Activated CD4-positive, alpha-beta T cell treated with anti-CD3 and anti-CD28 coated beads for 36 hours (primary cell): ENCODE data around the gene TMEM87A. TPM values are rescaled to one million over a fixed set of nuclear protein-coding genes. Genes with fewer than 3 reads are reported as not detected.

Experiments used
- ATAC-seq: fragments of 200-7000 bp; cut with Tn5 transposase; one replicate; pipeline ENCODE4 v1.10.0; 2021; ENCODE audit warnings: mild to moderate bottlenecking, moderate library complexity
- CTCF ChIA-PET: fragments of 350-600 bp; sonication (Branson Sonifier 250); formaldehyde crosslinking; loops from one replicate; lab custom pipeline; 2021; ENCODE audit warnings: antibody characterized with exemption; lab: Charles Lee
- POLR2A ChIA-PET: fragments of 350-600 bp; sonication (Branson Sonifier 250); formaldehyde crosslinking; loops from one replicate; lab custom pipeline; 2021; ENCODE audit warnings: antibody characterized with exemption, inconsistent platforms; lab: Charles Lee
- DNase-seq: peaks from one replicate; pipeline ENCODE4 v3.0.0-alpha.2; 2020
- H3K27ac Mint-ChIP-seq: one replicate; pipeline ENCODE4 v1.8.0; 2021; ENCODE audit warnings: mixed read lengths
- H3K27me3 Mint-ChIP-seq: one replicate; pipeline ENCODE4 v1.8.0; 2021; ENCODE audit warnings: mixed read lengths
- H3K36me3 Mint-ChIP-seq: one replicate; pipeline ENCODE4 v1.8.0; 2021; ENCODE audit warnings: low read depth, mixed read lengths
- H3K4me1 Mint-ChIP-seq: one replicate; pipeline ENCODE4 v1.8.0; 2021; ENCODE audit warnings: mixed read lengths
- H3K4me3 Mint-ChIP-seq: one replicate; pipeline ENCODE4 v1.8.0; 2021; ENCODE audit warnings: mild to moderate bottlenecking, moderate library complexity, mixed read lengths
- H3K9me3 Mint-ChIP-seq: one replicate; pipeline ENCODE4 v1.8.0; 2021; ENCODE audit warnings: low read depth, mixed read lengths
- intact Hi-C, 2 experiments: fragments of 100-400 bp; cut with DNase I in 1 of 2; cut with micrococcal nuclease in 1 of 2; formaldehyde crosslinking; loops; one replicate each; pipeline versions ENCODE4 v1.14.2 to v1.15.1; 2022 to 2024; cut with DNase I, micrococcal nuclease
- total RNA-seq, 2 experiments: library from RNA; stranded (reverse); gene quantifications; one replicate each; pipeline ENCODE4 v1.2.3, GENCODE V29; 2021

The TMEM87A gene
- total RNA-seq, 2 experiments from 2014 or later, result 20.5 to 29.0 TPM

GRCh38 chr15:42207674-42208579 lies 65.3 kb downstream of the TMEM87A start, which contains the start of gene VPS39:
VPS39 (minus strand) TSS chr15:42208304; CDS start chr15:42208153, 151 bp downstream.
- intact Hi-C loops, result loop anchor here (1.0 to 5.0 kb wide), 9 partner anchors 15 to 714 kb away; partner anchors contain the start of genes GANC (in 2 of the 2), TMEM87A (in 2 of the 2), EHD4 (in 1 of the 2) and MAPKBP1 (in 1 of the 2)
- H3K9me3 Mint-ChIP-seq, result no peaks in the 10 kb centered on the region
- DNase-seq (peak; percentile 91), ATAC-seq (peak; percentile 98)
- H3K36me3 Mint-ChIP-seq, result peaks cover 30% of the 10 kb centered on the region
- ChIA-PET CTCF (interaction anchor here (1.2 to 1.6 kb wide), 3 partner anchors 14 to 235 kb away, joined by 3 to 5 read pairs (median 5); partner anchors contain the start of gene EHD4), POLR2A (interaction anchor here (0.7 to 1.4 kb wide), 5 partner anchors 21 to 235 kb away, joined by 3 to 4 read pairs (median 3); partner anchors contain the start of genes EHD4 and TMEM87A)
- peak within 1 kb of the TSS; percentile 99 for H3K4me3 Mint-ChIP-seq
- H3K27ac Mint-ChIP-seq, result peak within 1 kb of the TSS; percentile 97
- no peaks in the 10 kb centered on the region for H3K27me3 Mint-ChIP-seq
- peaks cover 32% of the 10 kb centered on the region for H3K4me1 Mint-ChIP-seq

GRCh38 chr15:42206406-42206805 lies 66.8 kb downstream of the TMEM87A start:
- DNase-seq (no peak), ATAC-seq (no peak)
- peak overlapping the region; percentile 99 for H3K4me3 Mint-ChIP-seq
- ChIA-PET CTCF (interaction anchor here (0.6 to 1.6 kb wide), 3 partner anchors 13 to 864 kb away, joined by 3 to 5 read pairs (median 3); no protein-coding TSS in a partner anchor), POLR2A (interaction anchor here (0.6 kb wide), 1 partner anchor 945 kb away, joined by 7 read pairs; no protein-coding TSS in a partner anchor)
- peak overlapping the region; percentile 97 for H3K27ac Mint-ChIP-seq
- H3K36me3 Mint-ChIP-seq, result peaks cover 22% of the 10 kb centered on the region
- H3K9me3 Mint-ChIP-seq, result no peaks in the 10 kb centered on the region
- H3K4me1 Mint-ChIP-seq, result peaks cover 39% of the 10 kb centered on the region
- H3K27me3 Mint-ChIP-seq, result no peaks in the 10 kb centered on the region
- intact Hi-C loops, result loop anchor here in 1 of 2 experiments (5.0 kb wide), 2 partner anchors 234 to 716 kb away; partner anchors contain the start of genes EHD4 and TTBK2

DNA sequence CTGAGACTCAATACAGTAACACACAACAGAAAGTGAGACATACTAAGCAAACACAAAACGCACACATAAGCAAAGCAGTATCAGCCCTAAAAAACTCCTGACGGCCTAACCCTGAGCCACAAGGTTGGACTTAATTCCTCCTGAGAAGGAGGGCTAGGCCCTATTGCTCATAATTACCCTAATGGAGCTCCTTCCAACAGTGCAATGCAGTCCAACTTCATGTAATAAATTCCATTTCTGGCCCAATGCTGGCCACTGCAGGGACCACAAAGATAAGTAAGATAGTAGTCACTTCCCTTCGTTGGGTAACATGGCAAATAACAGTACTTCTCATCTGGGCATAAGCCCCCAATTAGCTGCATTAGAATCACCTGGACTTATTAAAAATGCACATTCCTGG lies 69.3 kb downstream of the TMEM87A start:
- no peak overlapping the region for H3K27ac Mint-ChIP-seq
- ATAC-seq (no peak), DNase-seq (no peak)
- H3K4me3 Mint-ChIP-seq, result no peak overlapping the region
- peaks cover 42% of the 10 kb centered on the region for H3K4me1 Mint-ChIP-seq
- ChIA-PET CTCF (interaction anchor here (0.9 kb wide), 1 partner anchor 1185 kb away, joined by 3 read pairs; no protein-coding TSS in a partner anchor), POLR2A (no interaction called here)
- H3K27me3 Mint-ChIP-seq, result no peaks in the 10 kb centered on the region
- H3K36me3 Mint-ChIP-seq, result peaks cover 28% of the 10 kb centered on the region
- no peaks in the 10 kb centered on the region for H3K9me3 Mint-ChIP-seq
- intact Hi-C loops, result no loop called here

DNA sequence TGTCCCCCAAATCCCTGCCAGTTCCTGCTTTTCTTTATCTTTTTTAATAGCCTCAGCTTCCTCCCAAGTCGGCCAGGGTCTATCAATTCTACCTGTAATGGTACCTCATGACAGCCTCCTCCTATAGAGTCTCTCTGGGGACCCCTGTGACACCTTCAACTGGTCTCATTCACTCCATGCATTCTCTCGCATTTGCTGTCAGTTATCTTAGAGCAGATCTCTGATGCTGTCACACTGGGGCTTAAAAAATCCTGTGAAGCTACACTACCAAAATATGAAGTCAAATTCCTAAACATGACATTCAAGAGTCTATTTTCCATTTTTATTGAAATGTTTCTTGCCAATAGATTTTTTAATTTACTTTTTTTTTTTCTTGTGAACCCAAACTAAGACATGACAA lies 70.6 kb downstream of the TMEM87A start:
- Mint-ChIP-seq H3K27ac (no peak overlapping the region), H3K4me1 (peaks cover 38% of the 10 kb centered on the region), H3K36me3 (peaks cover 31% of the 10 kb centered on the region), H3K27me3 (no peaks in the 10 kb centered on the region), H3K4me3 (no peak overlapping the region), H3K9me3 (no peaks in the 10 kb centered on the region)
- ATAC-seq (no peak), DNase-seq (no peak)
- ChIA-PET CTCF (interaction anchor here (0.7 kb wide), 1 partner anchor 64 kb away, joined by 3 read pairs; no protein-coding TSS in a partner anchor), POLR2A (no interaction called here)
- intact Hi-C loops, result no loop called here

GRCh38 chr15:42201801-42202200 lies 71.4 kb downstream of the TMEM87A start:
- no peak for ATAC-seq
- no peak overlapping the region for H3K4me3 Mint-ChIP-seq
- POLR2A ChIA-PET, result no interaction called here
- H3K27me3 Mint-ChIP-seq, result no peaks in the 10 kb centered on the region
- no peak overlapping the region for H3K27ac Mint-ChIP-seq
- no peaks in the 10 kb centered on the region for H3K9me3 Mint-ChIP-seq
- CTCF ChIA-PET, result no interaction called here
- H3K4me1 Mint-ChIP-seq, result peaks cover 29% of the 10 kb centered on the region
- peaks cover 34% of the 10 kb centered on the region for H3K36me3 Mint-ChIP-seq
- intact Hi-C loops, result no loop called here
- DNase-seq, result no peak

DNA sequence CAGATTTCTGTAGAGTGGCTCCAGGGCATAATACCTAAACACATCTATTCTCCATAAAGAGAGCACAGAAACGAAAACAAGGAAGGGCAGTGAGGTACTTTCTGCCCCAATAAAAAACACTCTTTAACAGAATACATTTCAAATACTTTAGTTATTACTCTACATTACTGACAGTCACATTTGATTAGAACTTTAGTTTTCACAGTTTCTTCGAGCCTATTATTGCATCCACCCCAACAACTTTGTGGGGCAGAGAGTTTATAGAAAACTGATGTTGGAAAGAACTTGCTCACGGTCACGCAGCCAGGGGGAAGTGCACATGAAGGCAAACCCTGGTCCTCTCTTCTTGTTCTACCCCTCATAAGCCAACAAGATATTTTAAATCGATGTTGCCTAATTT lies 74.1 kb downstream of the TMEM87A start:
- ChIA-PET POLR2A (no interaction called here), CTCF (interaction anchor here (0.7 to 1.6 kb wide), 4 partner anchors 12 to 163 kb away, joined by 3 to 4 read pairs (median 4); no protein-coding TSS in a partner anchor)
- Mint-ChIP-seq H3K4me1 (peaks cover 28% of the 10 kb centered on the region), H3K36me3 (peaks cover 47% of the 10 kb centered on the region), H3K4me3 (no peak overlapping the region), H3K27me3 (no peaks in the 10 kb centered on the region), H3K27ac (no peak overlapping the region), H3K9me3 (no peaks in the 10 kb centered on the region)
- ATAC-seq, result no peak
- no peak for DNase-seq
- intact Hi-C loops, result no loop called here

DNA sequence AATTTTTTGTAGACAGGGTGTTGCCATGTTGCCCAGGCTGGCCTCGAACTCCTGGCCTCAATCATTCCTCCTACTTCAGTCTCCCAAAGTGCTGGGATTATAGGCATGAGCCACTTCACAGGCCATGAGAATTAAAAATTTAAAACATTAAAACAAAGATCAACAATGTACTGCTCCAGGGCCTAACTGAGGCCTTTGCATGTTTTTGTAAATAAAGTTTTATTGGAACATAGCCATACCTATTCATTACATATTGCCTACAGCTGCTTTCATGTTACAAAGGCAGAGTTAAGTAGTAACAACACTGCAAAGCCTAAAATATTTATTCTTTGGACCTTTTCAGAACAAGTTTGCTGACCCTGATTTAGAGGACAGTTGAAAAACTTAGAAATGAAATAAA lies 74.7 kb downstream of the TMEM87A start:
- Mint-ChIP-seq H3K27ac (no peak overlapping the region), H3K27me3 (no peaks in the 10 kb centered on the region), H3K9me3 (no peaks in the 10 kb centered on the region), H3K4me1 (peaks cover 30% of the 10 kb centered on the region), H3K4me3 (no peak overlapping the region), H3K36me3 (peaks cover 42% of the 10 kb centered on the region)
- POLR2A ChIA-PET, result no interaction called here
- ATAC-seq (no peak), DNase-seq (no peak)
- intact Hi-C loops, result no loop called here
- CTCF ChIA-PET, result interaction anchor here (1.1 kb wide), 1 partner anchor 68 kb away, joined by 3 read pairs; no protein-coding TSS in a partner anchor

DNA sequence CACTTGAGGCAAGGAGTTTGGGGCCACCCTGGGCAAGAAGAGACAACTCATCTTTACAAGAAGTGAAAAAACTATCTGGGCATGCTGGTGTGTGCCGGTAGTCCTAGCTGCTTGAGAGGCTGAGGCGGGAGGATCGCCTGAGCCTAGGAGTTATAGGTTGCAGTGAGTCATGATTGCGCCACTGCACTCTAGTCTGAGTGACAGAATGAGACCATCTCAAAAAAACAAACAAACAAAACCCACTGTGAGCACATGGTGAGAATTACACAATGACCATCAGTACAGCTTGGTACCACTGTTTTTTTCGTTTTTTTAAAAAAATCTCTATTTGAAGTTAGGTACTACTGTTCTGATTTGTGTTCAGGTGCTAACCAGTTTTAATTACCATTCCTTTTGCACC lies 78.7 kb downstream of the TMEM87A start:
- ChIA-PET CTCF (no interaction called here), POLR2A (no interaction called here)
- H3K9me3 Mint-ChIP-seq, result no peaks in the 10 kb centered on the region
- DNase-seq (peak; percentile 37), ATAC-seq (peak; percentile 24)
- no peak overlapping the region for H3K4me3 Mint-ChIP-seq
- peaks cover 55% of the 10 kb centered on the region for H3K4me1 Mint-ChIP-seq
- H3K36me3 Mint-ChIP-seq, result peaks cover 49% of the 10 kb centered on the region
- H3K27me3 Mint-ChIP-seq, result no peaks in the 10 kb centered on the region
- intact Hi-C loops, result loop anchor here (5.0 kb wide), 4 partner anchors 78 to 728 kb away; partner anchors contain the start of genes GANC (in 1 of the 2), ITPKA (in 1 of the 2), TMEM87A (in 1 of the 2) and TTBK2 (in 1 of the 2)
- H3K27ac Mint-ChIP-seq, result peak overlapping the region; percentile 93

DNA sequence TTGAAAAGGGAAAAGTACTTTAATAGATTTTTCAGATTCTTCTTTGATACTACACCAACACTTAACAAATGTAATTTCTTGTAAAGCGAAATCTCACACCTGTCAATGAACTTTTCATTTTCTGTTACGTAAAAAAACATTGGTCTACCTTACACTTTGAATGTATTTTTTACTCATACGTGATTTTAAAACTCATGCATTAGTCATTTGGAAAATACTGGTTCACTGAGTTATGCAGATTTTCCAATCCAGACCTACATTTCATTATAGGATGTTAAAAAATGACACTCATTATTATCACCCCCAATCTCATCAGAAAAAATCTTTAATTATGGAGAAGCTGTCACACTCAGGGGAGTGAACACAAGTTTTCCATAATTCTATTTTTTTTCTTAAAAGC lies 79.8 kb downstream of the TMEM87A start:
- intact Hi-C loops, result loop anchor here (1.0 to 5.0 kb wide), 10 partner anchors 15 to 729 kb away; partner anchors contain the start of genes GANC (in 2 of the 2), TMEM87A (in 2 of the 2), VPS39 (in 2 of the 2) and EHD4 (in 1 of the 2)
- peak overlapping the region; percentile 93 for H3K27ac Mint-ChIP-seq
- H3K4me3 Mint-ChIP-seq, result peak overlapping the region; percentile 45
- ChIA-PET CTCF (interaction anchor here (0.5 to 1.2 kb wide), 3 partner anchors 14 to 317 kb away, joined by 3 to 5 read pairs (median 3); no protein-coding TSS in a partner anchor), POLR2A (no interaction called here)
- DNase-seq (no peak), ATAC-seq (peak; percentile 67)
- no peaks in the 10 kb centered on the region for H3K27me3 Mint-ChIP-seq
- no peaks in the 10 kb centered on the region for H3K9me3 Mint-ChIP-seq
- H3K4me1 Mint-ChIP-seq, result peaks cover 62% of the 10 kb centered on the region
- H3K36me3 Mint-ChIP-seq, result peaks cover 52% of the 10 kb centered on the region

- Mint-ChIP-seq H3K4me3 (no peak overlapping the region), H3K4me1 (peaks cover 62% of the 10 kb centered on the region), H3K36me3 (peaks cover 55% of the 10 kb centered on the region), H3K9me3 (no peaks in the 10 kb centered on the region), H3K27me3 (no peaks in the 10 kb centered on the region), H3K27ac (peak overlapping the region; percentile 79)
- CTCF ChIA-PET, result interaction anchor here (0.6 to 1.0 kb wide), 2 partner anchors 8 to 823 kb away, joined by 3 to 4 read pairs; no protein-coding TSS in a partner anchor
- POLR2A ChIA-PET, result no interaction called here
- DNase-seq, result no peak
- peak; percentile 43 for ATAC-seq
- intact Hi-C loops, result loop anchor here (2.0 to 5.0 kb wide), 8 partner anchors 17 to 731 kb away; partner anchors contain the start of genes EHD4 (in 1 of the 2), GANC (in 1 of the 2), ITPKA (in 1 of the 2) and TMEM87A (in 1 of the 2)
Observed at GRCh38 chr15:42191610-42192346, 81.5 kb downstream of the TMEM87A start.
